Urinary bladder (tissue), 4 donors: ENCODE results near the gene KRT8. TPM values are rescaled to one million over a fixed set of nuclear protein-coding genes. Genes with fewer than 3 reads are reported as not detected.
"Not testable (repeated sequence)": the region's sequence is repeated elsewhere in the genome, so short reads cannot be mapped to it uniquely, and the experiment has no call there.

Source experiments
- DNase-seq: peaks from one replicate; pipeline ENCODE4 v3.0.0-alpha.2; 2015; ENCODE audit errors: extremely low spot score
- H3K27ac ChIP-seq: one replicate; pipeline ENCODE4 v1.5.1; 2013; ENCODE audit warnings: low read depth, mild to moderate bottlenecking, moderate library complexity
- H3K36me3 ChIP-seq: one replicate; pipeline ENCODE4 v1.6.1; 2013; ENCODE audit warnings: mild to moderate bottlenecking, moderate library complexity; ENCODE audit not compliant: insufficient read depth
- H3K4me1 ChIP-seq: one replicate; pipeline ENCODE4 v1.6.1; 2013; ENCODE audit warnings: mild to moderate bottlenecking, moderate library complexity; ENCODE audit not compliant: insufficient read depth
- H3K4me3 ChIP-seq: one replicate; pipeline ENCODE4 v1.5.1; 2013; ENCODE audit warnings: low read depth, low read length
- WGBS: extraction: QIAGEN DNeasy Blood & Tissue Kit; methylation state at CpG from one replicate; pipeline ENCODE4 v1.1.7; 2013; 5-methylcytosine and 5-hydroxymethylcytosine counted together
- polyA plus RNA-seq: library from polyadenylated mRNA; stranded (reverse); fragments of 200-250 nt; gene quantifications from one replicate; pipeline ENCODE4 v1.2.3, GENCODE V29; 2013
- total RNA-seq: library from RNA; depleted of rRNA; stranded (reverse); fragments of >200 nt; gene quantifications from one replicate; pipeline ENCODE4 v1.2.3, GENCODE V29; 2014
- donor health status: healthy with polysubstance abuse.
- donor health status: healthy.

Gene KRT8
- total and polyA plus RNA-seq, 2 donors = 96.2 to 202 TPM

- Histone ChIP-seq H3K27ac (no peak overlapping the region), H3K4me1 (no peaks in the 10 kb centered on the region), H3K4me3 (no peak overlapping the region), H3K36me3 (no peaks in the 10 kb centered on the region)
- no peak for DNase-seq
- WGBS = 65% methylated on average over 9 of the region's 9 CpGs
Measured at GRCh38 chr12:52867642-52868041, 37.2 kb downstream of the KRT8 start.

GRCh38 chr12:52867152-52867551 lies 37.7 kb downstream of the KRT8 start:
- Histone ChIP-seq H3K36me3 (no peaks in the 10 kb centered on the region), H3K4me3 (no peak overlapping the region), H3K4me1 (no peaks in the 10 kb centered on the region), H3K27ac (peak overlapping the region; percentile 38)
- WGBS = 84% methylated on average over 5 of the region's 5 CpGs
- DNase-seq = no peak

GRCh38 chr12:52865090-52865944 lies 39.6 kb downstream of the KRT8 start:
- 60% methylated on average over 10 of the region's 10 CpGs for WGBS
- Histone ChIP-seq H3K36me3 (no peaks in the 10 kb centered on the region), H3K27ac (no peak overlapping the region), H3K4me1 (no peaks in the 10 kb centered on the region), H3K4me3 (no peak overlapping the region)
- no peak for DNase-seq

GRCh38 chr12:52862023-52862422 lies 42.9 kb downstream of the KRT8 start:
- 77% methylated on average over 2 of the region's 2 CpGs for whole genome bisulfite sequencing
- Histone ChIP-seq H3K4me1 (no peaks in the 10 kb centered on the region), H3K27ac (no peak overlapping the region), H3K36me3 (no peaks in the 10 kb centered on the region), H3K4me3 (no peak overlapping the region)
- no peak for DNase-seq

- no peak for DNase-seq
- Histone ChIP-seq H3K4me1 (no peaks in the 10 kb centered on the region), H3K4me3 (no peak overlapping the region), H3K36me3 (no peaks in the 10 kb centered on the region), H3K27ac (no peak overlapping the region)
- 96% methylated on average over 7 of the region's 7 CpGs for WGBS
Measured at GRCh38 chr12:52861511-52861910, 43.4 kb downstream of the KRT8 start.

- no peaks in the 10 kb centered on the region for H3K4me1 ChIP-seq
- WGBS = 69% methylated on average over 6 of the region's 6 CpGs
Measured at GRCh38 chr12:52860102-52860823, 44.6 kb downstream of the KRT8 start.

GRCh38 chr12:52857500-52857899 lies 47.4 kb downstream of the KRT8 start:
- DNase-seq = no peak
- Histone ChIP-seq H3K36me3 (no peaks in the 10 kb centered on the region), H3K4me1 (no peaks in the 10 kb centered on the region), H3K4me3 (no peak overlapping the region), H3K27ac (no peak overlapping the region)
- 93% methylated on average over 3 of the region's 3 CpGs for WGBS

More at GRCh38 chr12:52860102-52860823, 44.6 kb downstream of the KRT8 start:
- no peak for DNase-seq
- Histone ChIP-seq H3K27ac (no peak overlapping the region), H3K4me3 (no peak overlapping the region), H3K36me3 (no peaks in the 10 kb centered on the region)

- H3K4me3 ChIP-seq = no peak overlapping the region
- no peaks in the 10 kb centered on the region for H3K36me3 ChIP-seq
- no peak overlapping the region for H3K27ac ChIP-seq
- no peak for DNase-seq
- H3K4me1 ChIP-seq = no peaks in the 10 kb centered on the region
- WGBS = 87% methylated on average over 3 of the region's 3 CpGs
Measured at GRCh38 chr12:52856787-52857186, 48.1 kb downstream of the KRT8 start.

- not testable (repeated sequence) for DNase-seq
- 96% methylated on average over 2 of the region's 2 CpGs for WGBS
Measured at GRCh38 chr12:52856077-52856476, 48.8 kb downstream of the KRT8 start.

GRCh38 chr12:52851787-52852186 lies 53.1 kb downstream of the KRT8 start:
- H3K4me3 ChIP-seq = no peak overlapping the region
- H3K36me3 ChIP-seq = no peaks in the 10 kb centered on the region
- no peaks in the 10 kb centered on the region for H3K4me1 ChIP-seq
- no peak overlapping the region for H3K27ac ChIP-seq
- no peak for DNase-seq

More at GRCh38 chr12:52856077-52856476, 48.8 kb downstream of the KRT8 start:
- not testable (repeated sequence) for H3K27ac ChIP-seq, H3K4me1 ChIP-seq, H3K4me3 ChIP-seq, H3K36me3 ChIP-seq

- H3K4me1 ChIP-seq = no peaks in the 10 kb centered on the region
- 92% methylated on average over 5 of the region's 5 CpGs for WGBS
- H3K4me3 ChIP-seq = no peak overlapping the region
- H3K27ac ChIP-seq = no peak overlapping the region
- no peak for DNase-seq
- H3K36me3 ChIP-seq = no peaks in the 10 kb centered on the region
Measured at GRCh38 chr12:52850681-52851080, 54.2 kb downstream of the KRT8 start.

GRCh38 chr12:52849511-52849910 lies 55.4 kb downstream of the KRT8 start:
- Histone ChIP-seq H3K4me3 (no peak overlapping the region), H3K36me3 (no peaks in the 10 kb centered on the region), H3K4me1 (no peaks in the 10 kb centered on the region), H3K27ac (no peak overlapping the region)
- WGBS = 93% methylated on average over 6 of the region's 6 CpGs
- no peak for DNase-seq

GRCh38 chr12:52848661-52849255 lies 56.1 kb downstream of the KRT8 start, which contains the start of gene KRT78:
KRT78 (minus strand) TSS chr12:52848994; CDS start chr12:52848930, 64 bp downstream.
- no peaks in the 10 kb centered on the region for H3K4me1 ChIP-seq
- 84% methylated on average over 16 of the region's 16 CpGs for WGBS
- H3K36me3 ChIP-seq = no peaks in the 10 kb centered on the region
- H3K4me3 ChIP-seq = no peak within 1 kb of the TSS
- H3K27ac ChIP-seq = no peak within 1 kb of the TSS
- no peak for DNase-seq
